A549 (cell line): Measurements from ENCODE around the gene TSHB. TPM values are rescaled to one million over a fixed set of nuclear protein-coding genes. Genes with fewer than 3 reads are reported as not detected.

Source experiments
- ATAC-seq, 2 experiments: fragments of 200-7000 bp in 1 of 2; fragments of >200 bp in 1 of 2; cut with Nextera tagmentation in 1 of 2; cut with Tn5 transposase in 1 of 2; 3 replicates each; pipeline versions ENCODE4 v1.8.0 to v1.9.1; 2018 to 2020; ENCODE audit warnings: mild to moderate bottlenecking in 1 of 2, moderate library complexity in 1 of 2
- CTCF ChIA-PET: fragments of 300-600 bp; sonication (Branson Sonifier 250); formaldehyde crosslinking; extraction: SDS; loops from one replicate; lab custom pipeline; 2021; ENCODE audit warnings: antibody characterized with exemption, inconsistent platforms; lab: Yijun Ruan, JAX
- POLR2A ChIA-PET: fragments of 350-600 bp; formaldehyde crosslinking; extraction: SDS; loops from one replicate; lab custom pipeline; 2021; ENCODE audit warnings: antibody characterized with exemption, inconsistent platforms; lab: Yijun Ruan, JAX
- DNase-seq, 2 experiments: peaks; one replicate each; pipeline versions ENCODE4 v3.0.0 to v3.0.0-alpha.2; 2011 to 2016; ENCODE audit warnings: low read depth in 1 of 2, low spot score in 1 of 2
- FAIRE-seq: peaks from 2 replicates; lab custom pipeline; 2011; peaks lifted over from hg19 to GRCh38; lab: Jason Lieb, UNC
- H3K27ac ChIP-seq, 2 experiments: fragments of >200 bp; sonication (Bioruptor Twin); formaldehyde crosslinking; 3 replicates each; pipeline ENCODE4 v1.5.1; 2016 to 2017
- H3K4me1 ChIP-seq: fragments of >200 bp; sonication (Bioruptor Twin); formaldehyde crosslinking; 3 replicates; pipeline ENCODE4 v1.6.1; 2016
- H3K4me2 ChIP-seq: fragments of >200 bp; sonication (Bioruptor Twin); formaldehyde crosslinking; 3 replicates; pipeline ENCODE4 v1.6.1; 2016
- H3K4me3 ChIP-seq: fragments of >200 bp; sonication (Bioruptor Twin); formaldehyde crosslinking; 3 replicates; pipeline ENCODE4 v1.5.1; 2016
- H3K9me3 ChIP-seq: fragments of >200 bp; sonication (Bioruptor Twin); formaldehyde crosslinking; 3 replicates; pipeline ENCODE4 v1.6.1; 2016
- BCL3 ChIP-seq: fragments of >200 bp; sonication (Bioruptor Twin); formaldehyde crosslinking; IDR thresholded peaks from 3 replicates; pipeline ENCODE4 v1.6.1; 2016
- CEBPB ChIP-seq, 2 experiments: fragments of >200 bp in 1 of 2; sonication (Bioruptor Twin) in 1 of 2; formaldehyde crosslinking in 1 of 2; IDR thresholded peaks; 2 replicates each; pipeline ENCODE4 v1.6.1; 2012 to 2016
- EHF ChIP-seq: fragments of 250-450 bp; sonication (Bioruptor Pico); IDR thresholded peaks from 2 replicates; pipeline ENCODE4 v1.5.0; 2020; ENCODE audit warnings: mild to moderate bottlenecking
- EHMT2 ChIP-seq: fragments of 200-600 bp; sonication (generic); IDR thresholded peaks from 2 replicates; pipeline ENCODE4 v1.6.1; 2016; ENCODE audit warnings: antibody characterized with exemption, low read depth, mild to moderate bottlenecking, moderate library complexity
- ESRRA ChIP-seq: fragments of 150-350 bp; IDR thresholded peaks from 2 replicates; pipeline ENCODE4 v1.6.1; 2014; ENCODE audit warnings: mild to moderate bottlenecking, low read length, borderline replicate concordance
- FOSB ChIP-seq: fragments of 250-450 bp; sonication (Bioruptor Pico); IDR thresholded peaks from 2 replicates; pipeline ENCODE4 v1.5.0; 2020; ENCODE audit warnings: mild to moderate bottlenecking, moderate library complexity
- FOSL2 ChIP-seq, 2 experiments: fragments of 450-650 bp in 1 of 2; fragments of >200 bp in 1 of 2; sonication (Bioruptor Twin) in 1 of 2; formaldehyde crosslinking; IDR thresholded peaks; 2 replicates each; pipeline versions ENCODE4 v1.5.0 to v1.6.1; 2016 to 2020; ENCODE audit warnings: mild to moderate bottlenecking in 1 of 2, moderate library complexity in 1 of 2
- HDAC2 ChIP-seq: fragments of 200-600 bp; sonication (generic); IDR thresholded peaks from 2 replicates; pipeline ENCODE4 v1.6.1; 2016
- HEYL ChIP-seq: fragments of 250-450 bp; sonication (Bioruptor Pico); IDR thresholded peaks from 2 replicates; pipeline ENCODE4 v1.8.0; 2021; ENCODE audit warnings: mild to moderate bottlenecking, moderate library complexity
- HOXB13 ChIP-seq: fragments of 250-450 bp; sonication (Bioruptor Pico); IDR thresholded peaks from 2 replicates; pipeline ENCODE4 v1.5.0; 2020; ENCODE audit warnings: low read depth, mild to moderate bottlenecking, moderate library complexity
- HOXB5 ChIP-seq: fragments of 250-450 bp; sonication (Bioruptor Pico); IDR thresholded peaks from 2 replicates; pipeline ENCODE4 v1.5.0; 2020; ENCODE audit warnings: mild to moderate bottlenecking, moderate library complexity
- NR3C1 ChIP-seq: fragments of >200 bp; sonication (Bioruptor Twin); formaldehyde crosslinking; IDR thresholded peaks from 3 replicates; pipeline ENCODE4 v1.6.1; 2017
- PHF8 ChIP-seq: fragments of 200-600 bp; sonication (generic); IDR thresholded peaks from 2 replicates; pipeline ENCODE4 v1.6.1; 2016; ENCODE audit warnings: low read depth, mild to moderate bottlenecking, antibody characterized with exemption, moderate library complexity, borderline replicate concordance
- POLR2A ChIP-seq: IDR thresholded peaks from 2 replicates; pipeline ENCODE4 v1.6.1; 2012; ENCODE audit warnings: mild to moderate bottlenecking, low read length
- RARB ChIP-seq: fragments of 250-450 bp; sonication (Bioruptor Pico); IDR thresholded peaks from 2 replicates; pipeline ENCODE4 v1.8.0; 2021; ENCODE audit warnings: mild to moderate bottlenecking, moderate library complexity
- RCOR1 ChIP-seq: fragments of 150-350 bp; IDR thresholded peaks from 2 replicates; pipeline ENCODE4 v1.6.1; 2014; ENCODE audit warnings: antibody characterized with exemption, low read length, low read depth
- SREBF2 ChIP-seq: fragments of 450-650 bp; IDR thresholded peaks from 2 replicates; pipeline ENCODE4 v1.6.1; 2014; ENCODE audit warnings: mild to moderate bottlenecking, moderate library complexity
- TFCP2L1 ChIP-seq: fragments of 250-450 bp; sonication (Bioruptor Pico); IDR thresholded peaks from 2 replicates; pipeline ENCODE4 v1.5.0; 2021; ENCODE audit warnings: mild to moderate bottlenecking
- TP53 ChIP-seq: fragments of 250-450 bp; sonication (Bioruptor Pico); IDR thresholded peaks from 2 replicates; pipeline ENCODE4 v1.5.0; 2021; ENCODE audit warnings: mild to moderate bottlenecking, moderate library complexity
- USF2 ChIP-seq: fragments of 450-650 bp; IDR thresholded peaks from 2 replicates; pipeline ENCODE4 v1.6.1; 2014; ENCODE audit warnings: antibody characterized with exemption
- ZNF302 ChIP-seq: fragments of 250-450 bp; sonication (Bioruptor Pico); IDR thresholded peaks from 2 replicates; pipeline ENCODE4 v1.9.0; 2021; ENCODE audit warnings: inconsistent platforms, mild to moderate bottlenecking, moderate library complexity
- WGBS: methylation state at CpG from one replicate; pipeline ENCODE4 v1.1.6; 2017; ENCODE audit errors: missing lambda C conversion rate; 5-methylcytosine and 5-hydroxymethylcytosine counted together
- polyA minus RNA-seq: library from RNA; depleted of rRNA, polyadenylated mRNA; stranded (reverse); fragments of >200 nt; gene quantifications from 2 replicates; pipeline ENCODE4 v1.2.3, GENCODE V29; 2011; rRNA and poly(A)+ RNA removed
- polyA plus RNA-seq, 4 experiments: library from polyadenylated mRNA; depleted of rRNA in 3 of 4; stranded (reverse); fragments of >200 nt; fragmentation: RNase III in 1 of 4; extraction: RNeasy Plus Mini Kit Qiagen cat#74134 plus additional on column Dnase treatment in 1 of 4; gene quantifications; 2 replicates in 3 of 4; 3 replicates in 1 of 4; pipeline ENCODE4 v1.2.3, GENCODE V29; 2011 to 2017
- TF ChIP-seq, protein P1 (sequence below): fragments of 150-350 bp; IDR thresholded peaks from 2 replicates; pipeline ENCODE4 v1.6.1; 2014; ENCODE audit warnings: low read depth, mild to moderate bottlenecking, low read length
- TF ChIP-seq, protein P2 (sequence below): fragments of 250-450 bp; sonication (Bioruptor Pico); IDR thresholded peaks from 2 replicates; pipeline ENCODE4 v1.5.0; 2020; ENCODE audit warnings: low read depth, mild to moderate bottlenecking, moderate library complexity

The TSHB gene
- polyA plus RNA-seq (2011; rRNA removed): not detected in 2 replicates
- polyA plus RNA-seq (2012; cell fraction: cytosol; rRNA removed): not detected in 2 replicates
- not detected in 2 replicates for polyA plus RNA-seq (2012; cell fraction: nucleus; rRNA removed)
- not detected in 3 replicates for polyA plus RNA-seq (2017; fragmentation: RNase III; extraction: RNeasy Plus Mini Kit Qiagen cat#74134 plus additional on column Dnase treatment)
- polyA minus RNA-seq: not detected in 2 replicates

DNA sequence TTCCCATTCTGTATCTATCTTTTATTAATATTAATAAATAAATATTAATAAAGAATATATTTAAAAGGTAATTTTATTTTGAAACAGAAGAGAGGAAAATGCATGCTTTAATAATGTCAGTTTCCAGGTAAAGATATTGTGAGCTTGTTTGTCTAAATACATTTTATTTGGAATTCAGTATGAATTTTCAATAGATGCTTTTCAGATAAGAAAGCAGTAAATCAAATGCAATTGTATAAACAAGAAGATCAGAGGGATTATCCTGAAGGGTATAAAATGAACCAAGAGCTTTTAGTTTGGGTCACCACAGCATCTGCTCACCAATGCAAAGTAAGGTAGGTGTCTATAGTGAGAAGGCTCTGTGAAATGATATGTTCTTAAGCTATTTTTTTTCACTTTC is at the start of gene TSHB:
Gene TSHB, plus strand, starts transcription at position 301 of the 400 bp plus-strand sequence. CDS start 3,537 bp downstream, outside the sequence.
- FAIRE-seq: no peak
- DNase-seq: no peak
- no peak for ATAC-seq
- Histone ChIP-seq H3K27ac (no peak within 1 kb of the TSS), H3K4me3 (no peak within 1 kb of the TSS), H3K4me2 (no peak within 1 kb of the TSS), H3K9me3 (no peaks in the 10 kb centered on the region), H3K4me1 (no peaks in the 10 kb centered on the region)
- ChIA-PET POLR2A (no interaction called here), CTCF (interaction anchor here (1.4 kb wide), 1 partner anchor 11 kb away, joined by 3 read pairs; no protein-coding TSS in a partner anchor)
- TF ChIP-seq, protein P1, sequence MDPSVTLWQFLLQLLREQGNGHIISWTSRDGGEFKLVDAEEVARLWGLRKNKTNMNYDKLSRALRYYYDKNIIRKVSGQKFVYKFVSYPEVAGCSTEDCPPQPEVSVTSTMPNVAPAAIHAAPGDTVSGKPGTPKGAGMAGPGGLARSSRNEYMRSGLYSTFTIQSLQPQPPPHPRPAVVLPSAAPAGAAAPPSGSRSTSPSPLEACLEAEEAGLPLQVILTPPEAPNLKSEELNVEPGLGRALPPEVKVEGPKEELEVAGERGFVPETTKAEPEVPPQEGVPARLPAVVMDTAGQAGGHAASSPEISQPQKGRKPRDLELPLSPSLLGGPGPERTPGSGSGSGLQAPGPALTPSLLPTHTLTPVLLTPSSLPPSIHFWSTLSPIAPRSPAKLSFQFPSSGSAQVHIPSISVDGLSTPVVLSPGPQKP: no peak
- TF ChIP-seq FOSL2 (IDR thresholded peaks at IDR 0.05) (no peak), FOSL2 (CRISPR knock-in tag; IDR thresholded peaks at IDR 0.05) (no peak), PHF8 (no peak), TP53 (CRISPR knock-in tag) (no peak), ZNF302 (CRISPR knock-in tag) (no peak)

DNA sequence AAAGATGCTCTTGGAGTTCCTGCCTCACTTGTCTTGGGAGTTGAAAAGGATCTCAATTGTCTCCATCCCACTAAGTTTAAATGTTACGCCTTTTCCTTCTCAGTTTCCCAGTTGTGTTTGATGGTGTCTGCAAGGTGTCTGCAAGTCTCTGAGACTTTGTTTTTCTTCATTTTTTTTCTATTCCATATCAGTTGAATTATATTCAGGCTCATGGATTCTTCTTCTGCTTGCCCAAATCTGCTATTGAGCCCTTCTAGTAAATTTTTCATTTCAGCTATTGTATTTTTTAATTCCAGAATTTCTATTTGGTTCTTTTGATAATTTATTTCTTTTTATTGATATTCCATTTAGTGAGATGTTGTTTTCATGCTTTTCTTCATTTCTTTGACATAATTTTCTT is 47.4 kb upstream of the TSHB start:
- FAIRE-seq (no peak), DNase-seq (no peak), ATAC-seq (no peak)
- Histone ChIP-seq H3K4me2 (no peak overlapping the region), H3K4me1 (no peaks in the 10 kb centered on the region), H3K4me3 (no peak overlapping the region), H3K9me3 (no peaks in the 10 kb centered on the region), H3K27ac (no peak overlapping the region)
- no peak for TF ChIP-seq RARB (CRISPR knock-in tag)
- no peak for TF ChIP-seq POLR2A
- TF ChIP-seq HOXB5: no peak
- no peak for TF ChIP-seq TP53 (CRISPR knock-in tag)
- TF ChIP-seq TFCP2L1: no peak
- TF ChIP-seq HOXB13: no peak
- TF ChIP-seq, protein P2, sequence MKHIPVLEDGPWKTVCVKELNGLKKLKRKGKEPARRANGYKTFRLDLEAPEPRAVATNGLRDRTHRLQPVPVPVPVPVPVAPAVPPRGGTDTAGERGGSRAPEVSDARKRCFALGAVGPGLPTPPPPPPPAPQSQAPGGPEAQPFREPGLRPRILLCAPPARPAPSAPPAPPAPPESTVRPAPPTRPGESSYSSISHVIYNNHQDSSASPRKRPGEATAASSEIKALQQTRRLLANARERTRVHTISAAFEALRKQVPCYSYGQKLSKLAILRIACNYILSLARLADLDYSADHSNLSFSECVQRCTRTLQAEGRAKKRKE (CRISPR knock-in tag): no peak
- TF ChIP-seq ZNF302 (CRISPR knock-in tag): no peak
- no peak for TF ChIP-seq EHF (CRISPR knock-in tag)
- no peak for TF ChIP-seq FOSB (CRISPR knock-in tag)
- no peak for TF ChIP-seq SREBF2
- no peak for TF ChIP-seq CEBPB (IDR thresholded peaks at IDR 0.05)
- no peak for TF ChIP-seq NR3C1
- no peak for TF ChIP-seq ESRRA
- no peak for TF ChIP-seq RCOR1
- no peak for TF ChIP-seq HDAC2
- no peak for TF ChIP-seq HEYL (CRISPR knock-in tag)
- no peak for TF ChIP-seq EHMT2
- no peak for TF ChIP-seq BCL3
- TF ChIP-seq USF2: no peak
- 95% methylated on average over 1 of the region's 1 CpG for WGBS
- POLR2A ChIA-PET: no interaction called here
- CTCF ChIA-PET: interaction anchor here (0.9 to 2.9 kb wide), 3 partner anchors 130 to 487 kb away, joined by 4 to 13 read pairs (median 5); no protein-coding TSS in a partner anchor
